Stimulated activated CD8-positive, alpha-beta memory T cell treated with anti-CD3 and anti-CD28 coated beads, Interleukin-4, amount 100 ng/mL, for 48 hours (primary cell): ENCODE results near the gene GNG4.
"Not testable (repeated sequence)": the region's sequence is repeated elsewhere in the genome, so short reads cannot be mapped to it uniquely, and the experiment has no call there.

Experiments used
- DNase-seq: peaks from one replicate; pipeline ENCODE4 v3.0.0-alpha.2; 2020

Gene GNG4

DNA sequence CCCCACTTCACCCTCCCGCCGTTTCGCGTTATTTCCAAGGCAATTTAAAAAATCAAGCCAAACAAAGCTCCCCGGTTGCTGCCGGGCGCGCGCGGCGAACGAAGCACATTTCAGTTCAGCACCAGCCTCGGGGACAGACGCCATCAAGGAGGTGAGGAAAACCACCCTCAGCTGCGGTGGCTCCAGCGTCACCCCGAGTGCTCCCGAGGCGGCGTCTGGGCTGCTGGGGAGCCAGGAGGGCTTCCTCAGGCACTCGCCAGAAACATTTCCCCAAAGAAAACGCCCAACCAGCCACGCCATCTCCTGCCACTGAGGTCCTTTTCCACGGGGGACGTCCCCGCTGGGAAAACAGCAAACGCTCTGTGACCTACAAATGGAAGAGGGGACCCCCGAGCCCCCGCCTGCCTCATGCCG lies 623 bp downstream of the GNG4 start:
- DNase-seq: peak; percentile 72

DNA sequence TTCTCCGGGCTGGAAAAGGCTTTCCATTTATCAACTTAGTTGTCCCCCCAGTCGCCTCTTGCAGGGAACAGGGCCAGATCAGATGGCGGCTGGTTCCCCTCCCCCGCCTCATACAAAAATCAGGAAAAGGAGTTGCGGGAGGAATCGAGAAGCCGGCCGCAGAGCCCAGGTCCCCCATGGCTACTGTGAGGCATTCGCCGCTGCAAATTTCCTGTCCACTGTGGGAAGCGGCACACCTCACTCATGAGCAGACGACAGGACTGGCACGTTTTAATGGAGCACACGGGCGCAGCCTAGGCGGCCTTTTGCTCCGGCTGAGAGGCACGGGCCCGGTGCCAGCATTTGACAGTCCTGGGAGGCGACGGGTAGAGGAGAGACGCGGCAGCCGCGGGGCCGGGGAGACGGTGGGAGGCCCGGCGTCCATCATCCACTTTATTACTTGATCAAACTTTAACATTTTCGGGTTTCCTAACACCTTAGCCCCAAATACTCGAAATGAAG lies 1.1 kb downstream of the GNG4 start:
- no peak for DNase-seq

DNA sequence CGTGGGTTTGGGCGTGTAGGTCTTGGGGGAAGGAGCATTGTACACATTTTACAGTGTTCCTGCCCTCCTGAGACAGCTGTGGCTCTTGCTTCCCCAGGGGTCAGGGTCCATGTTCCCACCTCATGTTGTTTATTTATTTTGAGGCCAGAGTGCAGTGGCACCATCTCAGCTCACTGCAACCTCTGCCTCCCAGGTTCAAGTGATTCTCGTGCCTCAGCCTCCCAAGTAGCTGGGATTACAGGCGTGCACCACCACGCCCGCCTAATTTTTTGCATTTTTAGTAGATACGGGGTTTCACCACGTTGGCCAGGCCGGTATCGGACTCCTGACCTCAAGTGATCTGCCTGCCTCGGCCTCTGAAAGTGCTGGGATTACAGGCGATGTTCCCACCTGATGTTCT lies 2.0 kb downstream of the GNG4 start:
- DNase-seq: not testable (repeated sequence)

DNA sequence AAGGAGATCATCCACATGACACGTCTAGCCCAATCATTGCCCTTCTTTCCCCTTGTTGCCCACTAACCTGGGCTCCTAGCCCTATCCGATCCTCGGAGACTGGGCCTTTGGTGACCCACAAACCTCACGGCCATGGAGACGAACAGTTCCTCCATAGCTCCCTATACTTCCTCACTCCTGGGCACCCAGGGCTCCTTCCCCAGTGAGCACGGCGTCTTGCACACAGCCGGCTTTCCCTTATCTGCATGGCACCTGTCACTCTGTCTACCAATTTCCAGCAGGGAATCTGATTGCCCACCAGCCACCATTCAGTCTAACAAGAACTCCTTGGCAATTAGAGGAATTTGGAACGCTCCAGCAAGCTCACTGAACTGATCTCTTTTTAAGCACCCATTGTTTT lies 3.1 kb downstream of the GNG4 start:
- no peak for DNase-seq

DNA sequence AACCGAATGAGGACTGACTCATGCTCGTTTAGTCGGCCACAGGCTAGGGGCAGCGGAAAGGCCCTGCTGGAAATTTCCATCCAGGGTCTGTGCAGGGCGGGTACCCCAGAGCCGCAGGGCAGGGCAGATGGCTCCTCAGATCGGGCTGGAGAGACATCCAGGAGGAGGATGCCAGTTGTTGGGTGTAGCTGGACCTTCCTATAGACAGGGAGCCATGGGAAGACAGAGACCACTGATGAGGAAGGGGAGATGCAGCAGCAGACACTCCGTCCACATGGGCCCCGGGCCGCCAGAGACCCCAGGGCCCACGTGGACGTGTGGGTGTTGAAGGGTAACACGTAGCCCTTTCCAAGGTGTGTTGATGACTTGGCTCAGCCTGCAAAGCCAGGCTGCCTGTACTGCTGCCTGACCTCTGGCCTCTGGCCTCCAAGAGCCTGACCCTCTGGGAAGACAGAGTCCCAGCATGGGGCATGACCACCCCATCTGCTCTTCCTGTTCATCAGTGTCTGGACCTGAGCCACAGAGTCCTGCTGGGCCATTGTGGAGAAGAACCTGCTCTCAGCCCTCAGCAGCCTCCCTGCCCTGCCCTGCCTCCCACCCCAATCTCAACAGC lies 4.8 kb downstream of the GNG4 start:
- no peak for DNase-seq

DNA sequence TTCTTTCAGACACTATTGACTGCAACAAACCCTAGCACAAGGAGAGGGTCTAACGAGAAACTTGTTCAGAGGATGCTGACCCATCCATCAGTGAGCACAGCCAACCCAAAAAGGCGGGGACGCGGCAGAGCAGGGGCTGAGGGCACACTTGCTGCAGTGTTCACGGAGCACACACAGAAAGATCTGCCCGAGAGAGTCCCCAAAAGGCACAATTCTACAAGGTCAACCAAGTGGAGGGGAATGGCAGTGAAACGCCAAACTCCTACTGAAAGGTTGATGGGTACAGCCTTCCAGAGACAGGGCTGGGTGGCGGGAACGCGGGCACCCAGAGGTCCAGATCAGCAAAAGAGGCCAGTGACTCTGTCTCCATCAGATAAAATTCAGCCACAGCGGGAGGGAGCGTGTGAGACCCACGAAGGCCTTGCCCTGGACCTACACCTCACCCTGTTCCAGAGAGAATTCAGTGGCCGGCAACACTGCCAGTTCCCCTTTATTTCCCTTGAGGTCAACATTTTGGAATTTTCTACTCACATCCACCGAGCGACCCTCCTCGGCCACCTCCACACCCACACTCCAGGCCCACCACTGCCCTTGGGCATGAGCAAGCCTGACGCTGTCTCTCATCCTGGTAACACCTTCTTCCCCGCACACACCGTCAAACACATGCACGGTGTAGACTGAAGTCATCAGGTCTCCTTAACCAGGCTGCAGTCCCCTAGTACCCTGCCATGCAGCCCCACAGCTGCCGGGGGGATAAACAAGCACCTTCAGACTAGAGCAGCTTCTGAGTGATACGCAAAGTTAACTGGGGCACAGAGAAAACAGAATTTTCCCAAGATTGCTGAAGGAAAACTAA lies 5.5 kb downstream of the GNG4 start:
- no peak for DNase-seq

DNA sequence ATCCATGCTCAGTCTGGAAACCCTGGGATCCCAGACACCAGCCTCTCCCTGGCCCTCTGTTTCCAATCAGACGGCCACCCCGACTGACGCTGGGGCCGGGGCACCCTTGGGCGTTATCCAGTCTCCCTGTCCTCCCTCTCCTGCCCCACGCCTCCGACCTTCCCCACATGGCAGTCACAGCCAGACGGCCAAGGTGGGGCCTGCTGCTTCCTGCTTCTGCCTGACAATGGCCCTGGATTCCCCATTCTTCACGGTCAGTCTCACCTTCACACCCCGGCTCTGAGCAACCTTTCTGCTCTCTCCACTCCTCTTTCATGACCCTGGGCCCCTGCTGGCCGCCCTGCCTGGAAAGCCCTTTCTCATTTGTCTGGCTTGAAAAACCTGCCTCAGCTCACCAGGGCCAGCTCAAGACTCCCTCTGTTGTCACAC lies 6.6 kb downstream of the GNG4 start:
- no peak for DNase-seq

DNA sequence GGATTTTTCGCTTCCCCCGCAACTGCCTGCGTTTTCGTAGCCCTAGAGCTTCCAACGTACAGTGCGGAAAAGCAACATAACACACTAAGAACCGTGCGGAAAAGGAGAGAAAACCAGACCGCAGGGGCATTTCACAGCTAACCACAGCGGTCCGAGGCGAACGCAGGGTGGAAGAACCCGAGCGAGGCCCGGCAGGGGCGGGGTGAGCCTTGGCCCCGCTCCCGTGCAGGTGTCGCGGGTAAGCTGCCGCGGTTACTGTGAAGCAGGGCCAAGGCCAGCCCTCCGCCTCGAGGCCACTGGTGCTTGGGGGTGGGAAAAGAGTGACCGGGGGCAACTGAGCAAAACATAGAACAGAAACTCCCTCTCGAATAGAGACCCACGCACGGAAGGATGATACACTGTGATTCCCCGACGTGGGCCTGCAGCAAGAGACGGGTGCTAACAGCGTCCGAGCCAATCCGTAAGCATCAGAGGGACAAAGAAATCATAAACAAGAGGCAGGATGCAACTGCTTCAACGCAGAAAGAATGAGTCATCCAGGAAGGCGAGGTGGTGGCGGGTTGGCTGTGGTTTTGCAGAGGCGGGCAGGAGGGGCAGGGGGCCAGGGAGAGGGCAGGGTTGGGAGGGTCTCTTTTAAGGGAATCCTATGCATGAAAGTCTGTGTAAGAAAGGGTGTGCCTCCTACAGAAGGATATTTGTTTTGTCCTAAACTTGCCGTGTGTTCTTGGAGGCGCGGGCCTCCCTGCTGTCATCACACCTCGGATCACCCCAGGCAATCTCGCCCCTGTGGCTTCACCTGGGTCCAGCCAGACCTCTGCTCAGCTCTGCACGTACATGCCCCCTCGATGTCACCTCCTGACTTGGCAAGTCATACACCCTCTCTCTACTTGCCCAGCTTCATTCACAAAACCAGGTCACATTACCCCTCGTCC lies 7.3 kb downstream of the GNG4 start:
- peak; percentile 74 for DNase-seq

DNA sequence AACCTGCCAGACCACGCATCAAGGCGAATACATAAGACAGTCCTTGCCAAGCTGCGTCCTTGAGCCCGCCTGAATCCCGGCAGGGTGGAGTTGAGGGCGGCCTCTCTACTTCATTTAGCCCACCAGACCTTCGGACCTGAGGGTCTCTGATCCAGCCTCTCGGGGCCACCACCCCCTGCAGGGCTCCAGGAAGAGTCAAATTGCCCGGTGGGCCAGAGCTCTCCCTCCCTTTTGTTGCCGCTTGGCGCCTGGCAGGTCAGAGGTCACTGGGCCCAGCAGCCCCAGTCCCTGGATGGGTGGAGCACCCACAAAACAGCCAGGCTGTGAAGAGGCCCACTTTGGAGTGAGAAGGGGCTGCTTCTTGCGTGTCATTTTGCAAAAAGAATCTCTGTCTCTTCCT lies 9.0 kb downstream of the GNG4 start:
- no peak for DNase-seq

DNA sequence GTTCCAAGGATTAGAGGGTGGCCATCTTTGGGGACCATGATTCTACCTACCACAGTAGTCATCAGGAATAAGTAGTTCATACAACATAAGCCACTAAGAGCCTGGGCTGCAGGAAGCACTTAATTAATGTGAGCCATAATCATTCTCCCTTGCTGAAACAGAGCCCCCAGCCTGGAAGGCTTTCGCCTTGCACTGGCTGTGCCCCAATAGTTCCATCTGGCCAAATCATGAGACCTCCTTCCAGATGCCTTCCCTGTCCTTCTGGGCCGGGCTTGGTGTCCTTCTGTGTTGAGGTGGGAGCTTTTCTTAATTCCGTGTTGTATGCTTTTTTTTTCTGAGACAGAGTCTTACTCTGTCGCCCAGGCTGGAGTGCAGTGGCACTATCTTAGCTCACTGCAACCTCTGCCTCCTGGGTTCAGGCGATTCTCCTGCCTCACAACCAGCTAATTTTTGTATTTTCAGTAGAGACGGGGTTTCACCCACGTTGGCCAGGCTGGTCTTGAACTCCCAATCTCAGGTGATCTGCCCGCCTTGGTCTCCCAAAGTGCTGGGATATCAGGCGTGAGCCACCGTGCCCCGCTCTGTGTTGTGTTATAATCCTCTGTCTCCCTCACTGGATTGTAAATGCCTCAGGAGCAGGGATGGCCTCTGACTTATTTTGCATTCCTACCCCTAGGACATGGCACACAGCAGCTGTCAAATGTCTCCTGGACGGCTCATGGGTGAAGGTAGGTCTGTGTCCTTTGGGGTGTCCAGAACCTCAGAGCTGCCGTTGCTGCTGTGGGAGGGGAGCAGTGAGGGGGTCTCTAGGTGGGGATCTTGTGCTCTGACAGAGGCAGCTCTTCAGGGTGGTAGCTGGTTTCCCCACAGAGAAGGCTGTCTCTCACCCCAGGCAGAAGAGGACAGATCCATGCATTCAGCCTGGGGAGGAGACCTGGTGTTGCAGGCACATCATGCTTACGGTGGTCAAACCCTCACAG lies 10.1 kb downstream of the GNG4 start:
- DNase-seq: no peak

DNA sequence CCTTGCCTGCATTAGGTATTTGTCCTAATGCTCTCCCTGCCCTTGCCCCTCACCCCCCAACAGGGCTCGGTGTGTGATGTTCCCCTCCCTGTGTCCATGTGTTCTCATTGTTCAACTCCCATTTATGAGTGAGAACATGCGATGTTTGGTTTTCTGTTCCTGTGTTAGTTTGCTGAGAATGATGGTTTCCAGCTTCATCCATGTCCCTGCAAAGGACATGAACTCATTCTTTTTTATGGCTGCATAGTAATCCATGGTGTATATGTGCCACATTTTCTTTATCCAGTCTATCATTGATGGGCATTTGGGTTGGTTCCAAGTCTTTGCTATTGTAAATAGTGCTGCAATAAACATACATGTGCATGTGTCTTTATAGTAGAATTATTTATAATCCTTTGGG lies 11.0 kb downstream of the GNG4 start:
- DNase-seq: not testable (repeated sequence)

DNA sequence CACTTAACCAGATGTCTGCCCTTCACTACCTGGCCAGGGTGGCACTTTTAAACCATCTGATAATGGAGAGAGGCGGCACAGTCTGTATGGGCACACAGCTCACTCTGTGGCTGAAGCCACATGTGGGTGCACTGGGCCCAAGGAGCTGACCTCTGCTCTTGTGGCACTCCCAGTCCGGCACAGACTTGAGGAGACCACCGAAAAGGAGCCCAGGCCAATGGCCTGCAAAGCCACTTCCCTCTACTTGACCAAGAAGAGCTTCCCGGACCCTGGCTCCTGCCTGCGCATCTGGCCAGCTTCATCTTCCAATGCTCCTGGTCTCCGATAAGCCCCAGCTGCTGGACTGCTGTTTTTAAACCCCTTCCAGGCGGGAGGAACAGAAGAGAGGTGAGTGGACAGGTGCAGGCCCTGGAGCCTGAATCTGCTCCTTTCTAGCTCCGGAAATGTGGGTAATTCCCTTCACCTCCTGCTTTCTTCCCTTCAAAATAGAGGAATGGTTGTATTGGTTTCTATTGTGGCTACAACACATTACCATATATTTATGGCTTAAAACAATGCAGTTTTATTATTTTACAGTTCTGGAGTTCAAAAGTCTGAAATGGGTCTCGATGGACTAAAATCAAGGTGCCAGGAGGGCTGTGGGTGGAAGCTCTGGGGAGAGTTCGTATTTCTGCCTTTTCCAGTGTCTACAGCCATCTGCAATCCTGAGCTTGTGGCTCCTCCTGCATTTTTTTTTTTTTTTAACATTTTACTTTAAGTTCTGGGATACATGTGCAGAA lies 11.6 kb downstream of the GNG4 start:
- DNase-seq: no peak

DNA sequence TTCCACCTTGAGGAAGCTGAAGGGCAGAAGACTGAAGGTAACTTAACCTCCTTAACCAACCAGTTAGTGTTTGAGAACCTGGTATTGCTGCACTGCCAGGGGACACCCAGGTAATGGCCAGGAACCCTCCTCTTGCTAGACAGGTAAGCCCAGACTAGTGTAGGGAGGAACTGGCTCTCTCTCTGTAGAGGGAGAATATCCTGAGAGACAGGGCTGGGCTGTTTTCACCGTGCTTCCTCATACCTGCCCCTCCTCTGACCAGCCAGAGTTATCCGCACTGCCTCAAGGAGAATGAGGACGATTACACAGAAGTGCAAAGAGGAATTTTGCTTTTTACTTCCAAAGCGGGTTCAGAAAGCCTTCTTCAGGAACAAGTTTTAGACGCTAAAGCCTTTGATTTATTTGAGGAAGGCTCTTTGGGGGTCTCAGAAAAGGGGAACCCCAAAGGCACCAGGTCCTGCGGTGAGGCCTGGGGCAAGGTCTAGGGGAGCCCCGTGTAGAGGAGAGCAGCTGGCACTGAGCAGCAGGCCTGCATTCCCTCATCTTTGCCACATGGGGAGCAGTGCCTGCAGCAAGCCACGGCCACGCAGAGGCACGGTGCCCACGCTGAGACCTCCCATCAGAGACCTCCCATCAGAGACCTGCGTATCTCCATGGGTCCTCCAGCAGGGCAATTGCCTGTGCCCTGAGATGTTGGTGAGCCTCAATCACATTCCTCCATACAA lies 13.5 kb downstream of the GNG4 start:
- DNase-seq: no peak

DNA sequence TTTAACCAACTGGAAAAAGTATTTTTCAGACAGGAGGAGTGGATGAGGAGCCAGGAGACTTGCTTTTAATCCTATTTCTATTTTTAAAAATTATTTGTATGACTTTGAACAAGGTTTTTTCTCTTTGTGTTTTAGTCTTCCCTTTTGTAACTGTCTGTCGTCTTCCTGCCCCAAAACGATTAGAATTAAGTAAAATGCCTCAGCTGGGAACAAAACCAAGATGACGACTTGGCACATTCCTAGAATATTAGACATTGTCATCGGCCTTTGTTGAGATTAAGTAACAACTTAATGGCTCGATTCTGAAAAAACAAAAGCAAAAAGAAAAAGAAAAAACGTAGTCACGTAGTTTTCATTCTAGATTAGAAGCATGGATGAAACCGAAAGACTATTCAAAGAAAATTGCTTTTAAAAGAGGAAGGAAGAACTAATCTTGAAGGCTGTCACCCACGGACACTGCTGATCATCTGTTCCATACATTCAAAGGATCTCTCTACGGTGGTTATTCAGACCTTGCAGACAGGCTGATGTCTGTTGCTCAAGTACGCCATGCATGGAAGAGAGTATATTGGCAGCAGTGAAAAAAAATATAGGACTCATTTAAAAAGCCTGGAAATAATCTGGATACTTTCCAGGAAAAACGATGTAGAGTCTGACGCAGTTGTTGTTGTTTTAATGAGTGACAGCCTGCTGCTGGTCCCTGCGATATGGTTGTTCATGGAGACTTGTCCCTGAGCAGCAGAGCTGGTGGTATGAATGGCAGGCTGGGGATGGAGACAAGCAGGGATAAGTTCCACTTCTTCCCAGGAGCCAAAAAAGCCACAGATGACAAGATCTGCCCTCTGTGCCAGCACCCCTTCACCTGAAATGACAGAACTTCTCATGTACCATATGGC lies 16.8 kb downstream of the GNG4 start:
- DNase-seq: no peak

DNA sequence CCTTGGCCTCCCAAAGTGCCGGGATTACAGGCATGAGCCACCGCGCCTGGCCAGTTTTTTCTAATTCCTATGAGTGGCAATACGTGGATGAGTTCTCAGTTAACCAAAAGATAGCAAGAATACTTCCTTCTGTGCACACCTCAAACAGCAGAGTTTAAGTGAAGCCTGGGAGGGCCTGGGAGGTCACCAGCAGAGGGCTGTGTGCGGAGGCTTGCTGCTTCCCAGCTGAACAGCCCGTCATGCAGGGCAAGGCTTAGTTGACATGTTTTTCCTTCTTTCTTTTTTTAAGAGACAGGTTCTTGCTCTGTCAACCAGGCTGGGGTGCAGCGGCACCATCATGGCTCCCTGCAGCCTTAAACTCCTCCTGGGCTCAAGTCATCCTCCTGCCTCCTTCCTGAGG lies 17.8 kb downstream of the GNG4 start:
- no peak for DNase-seq

DNA sequence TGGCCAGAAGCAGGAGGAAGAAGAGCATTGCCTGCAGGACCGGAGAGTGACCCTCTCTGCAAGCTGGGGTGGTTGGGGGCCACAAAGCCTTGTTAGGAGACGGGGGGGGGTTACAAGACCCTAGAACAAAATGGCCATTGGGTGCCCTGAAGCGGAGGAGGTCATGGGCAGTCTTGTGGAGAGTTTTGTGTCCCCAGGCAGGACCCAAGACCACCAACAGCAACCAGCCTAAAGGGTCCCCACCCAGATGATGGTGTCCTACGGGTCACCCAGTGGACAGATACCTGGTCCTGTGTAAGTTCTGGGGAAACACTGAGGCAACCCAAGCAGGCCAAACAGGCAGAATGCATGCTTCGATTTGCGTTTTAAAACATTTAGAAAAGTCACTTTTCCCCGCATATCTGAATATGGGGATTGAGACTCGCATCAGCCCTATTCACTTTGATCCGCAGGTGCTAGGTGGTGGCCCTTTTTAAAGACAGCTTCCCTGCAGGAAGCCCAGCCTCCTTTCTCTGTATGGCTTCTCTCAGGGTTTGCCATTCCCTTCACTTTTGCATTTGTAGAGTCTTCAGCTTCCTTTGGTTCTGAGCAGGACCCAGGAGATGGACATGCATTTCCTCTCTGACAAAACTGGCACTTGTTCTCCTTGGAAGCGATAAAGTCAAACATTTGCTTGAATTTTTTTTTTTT lies 21.1 kb downstream of the GNG4 start:
- no peak for DNase-seq

DNA sequence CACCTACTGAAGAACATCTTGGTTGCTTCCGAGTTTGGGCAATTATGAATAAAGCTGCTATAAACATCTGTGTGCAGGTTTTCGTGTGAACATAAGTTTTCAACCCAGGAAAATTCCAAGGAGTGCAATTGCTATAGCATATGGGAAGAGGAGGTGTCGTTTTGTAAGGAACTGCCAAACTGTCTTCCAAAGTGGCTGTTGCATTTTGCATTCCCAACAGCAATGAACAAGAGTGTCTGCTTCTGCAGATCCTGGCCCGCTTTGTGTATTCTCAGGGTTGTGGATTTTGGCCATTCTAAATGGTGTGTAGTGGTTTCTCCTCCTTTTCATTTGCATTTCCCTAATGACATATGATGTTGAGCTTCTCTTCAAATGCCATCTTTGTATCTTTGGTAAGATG lies 23.8 kb downstream of the GNG4 start:
- no peak for DNase-seq

DNA sequence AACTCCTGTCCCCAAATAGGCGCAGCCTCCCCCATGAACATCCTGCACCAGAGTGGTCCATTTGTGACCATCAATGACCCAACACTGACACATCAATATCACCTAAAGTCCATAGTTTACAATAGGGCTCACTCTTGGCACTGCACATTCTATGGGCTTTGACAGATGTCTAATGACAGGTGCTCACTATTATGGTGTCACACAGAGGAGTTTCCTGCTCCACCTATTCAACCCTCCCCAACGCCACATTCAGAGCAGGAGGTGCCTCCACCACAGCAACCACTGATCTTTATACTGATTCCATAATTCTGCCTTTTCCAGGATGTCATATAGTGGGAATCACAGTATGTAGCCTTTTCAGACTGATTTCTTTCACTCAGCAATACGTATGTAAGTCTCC lies 24.2 kb downstream of the GNG4 start:
- no peak for DNase-seq
